ENCODE measurements around the gene EPN1.

Gene EPN1

DNA sequence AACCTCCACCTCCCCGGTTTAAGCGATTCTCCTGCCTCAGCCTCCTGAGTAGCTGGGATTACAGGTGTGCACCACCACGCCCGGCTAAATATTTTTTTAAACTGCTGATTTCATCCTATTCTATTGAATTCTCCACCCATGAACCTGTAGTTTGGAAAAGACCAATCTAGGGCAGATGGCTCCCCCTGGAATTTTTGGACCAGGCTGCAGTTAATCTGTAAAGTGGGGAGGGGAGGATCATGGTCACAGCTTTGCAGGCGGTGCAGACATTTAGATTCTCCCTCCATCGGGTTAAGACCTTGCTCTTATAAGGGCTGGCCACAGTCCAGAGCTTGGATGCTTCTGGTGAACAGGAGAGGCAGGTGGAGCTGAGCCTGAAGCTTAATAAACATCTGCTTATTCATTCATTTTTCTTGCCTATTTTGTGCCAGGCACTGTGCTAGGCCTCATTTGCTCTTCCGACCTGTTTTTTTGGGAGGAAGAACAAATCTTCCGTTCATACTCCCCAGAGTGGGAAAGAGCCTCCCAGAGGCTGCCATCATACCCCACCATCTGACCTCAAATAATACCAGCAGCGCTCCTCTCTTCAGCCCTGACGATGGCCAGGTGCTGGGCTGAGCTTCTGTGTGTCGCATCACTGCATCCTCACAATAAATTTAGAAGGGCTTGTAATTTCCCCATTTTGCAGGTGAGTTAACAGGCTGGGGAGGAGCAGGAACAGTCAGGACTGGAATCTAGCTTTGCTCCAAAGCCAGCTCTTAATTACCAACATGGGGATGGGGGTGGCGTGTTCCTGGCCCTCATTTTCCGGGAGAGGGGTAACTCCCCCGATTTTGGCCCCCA is 27.9 kb upstream of the EPN1 start:
- no peak for DNase-seq

DNA sequence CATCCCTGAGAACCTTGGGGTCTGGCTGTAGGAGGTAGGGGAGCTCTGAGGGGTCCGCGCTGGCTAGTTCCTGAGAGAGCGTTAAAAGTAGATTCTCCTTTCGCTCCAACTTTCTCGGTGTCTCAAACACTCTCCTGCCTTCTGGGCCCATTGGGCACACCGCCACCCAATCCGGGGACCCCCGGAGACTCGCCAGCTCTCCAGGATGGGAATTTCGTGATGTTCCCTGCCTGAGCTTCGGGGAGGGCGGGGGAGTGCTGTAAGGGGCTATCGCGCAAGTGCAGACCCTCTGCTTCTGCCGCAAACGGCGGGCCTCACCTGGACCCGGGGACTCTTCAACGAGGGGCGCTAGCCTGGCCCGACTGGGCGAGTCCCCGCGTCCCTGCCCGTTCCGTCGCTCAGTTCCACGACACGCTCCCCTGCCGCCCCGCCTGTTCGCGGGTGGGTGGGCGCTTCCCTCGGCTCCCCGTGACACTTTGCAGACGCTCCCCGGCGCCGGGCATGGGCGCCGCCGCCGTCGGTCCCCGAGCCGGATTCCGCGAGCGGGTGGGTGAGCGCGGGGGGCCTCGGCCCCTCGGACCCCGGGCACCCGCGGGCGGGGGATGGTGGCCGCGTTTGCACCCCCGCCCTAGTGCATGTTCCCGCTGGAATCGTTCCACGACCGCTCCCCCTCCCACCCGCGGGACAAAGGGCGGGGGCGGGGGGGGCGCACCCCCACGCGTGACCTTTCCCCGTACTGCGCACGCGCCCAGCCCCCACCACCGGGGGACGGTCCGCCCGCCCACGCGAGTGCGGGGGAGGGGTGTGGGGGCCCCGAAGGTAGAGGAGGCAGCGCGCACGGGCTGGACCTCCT is 27.1 kb upstream of the EPN1 start, which contains the start of gene CCDC106:
CCDC106 (plus strand) TSS at position 481 of the 853 bp plus-strand sequence. CDS start 835 bp downstream, outside the sequence.
- peak in 1 of 2 experiments; percentile 35 for DNase-seq

DNA sequence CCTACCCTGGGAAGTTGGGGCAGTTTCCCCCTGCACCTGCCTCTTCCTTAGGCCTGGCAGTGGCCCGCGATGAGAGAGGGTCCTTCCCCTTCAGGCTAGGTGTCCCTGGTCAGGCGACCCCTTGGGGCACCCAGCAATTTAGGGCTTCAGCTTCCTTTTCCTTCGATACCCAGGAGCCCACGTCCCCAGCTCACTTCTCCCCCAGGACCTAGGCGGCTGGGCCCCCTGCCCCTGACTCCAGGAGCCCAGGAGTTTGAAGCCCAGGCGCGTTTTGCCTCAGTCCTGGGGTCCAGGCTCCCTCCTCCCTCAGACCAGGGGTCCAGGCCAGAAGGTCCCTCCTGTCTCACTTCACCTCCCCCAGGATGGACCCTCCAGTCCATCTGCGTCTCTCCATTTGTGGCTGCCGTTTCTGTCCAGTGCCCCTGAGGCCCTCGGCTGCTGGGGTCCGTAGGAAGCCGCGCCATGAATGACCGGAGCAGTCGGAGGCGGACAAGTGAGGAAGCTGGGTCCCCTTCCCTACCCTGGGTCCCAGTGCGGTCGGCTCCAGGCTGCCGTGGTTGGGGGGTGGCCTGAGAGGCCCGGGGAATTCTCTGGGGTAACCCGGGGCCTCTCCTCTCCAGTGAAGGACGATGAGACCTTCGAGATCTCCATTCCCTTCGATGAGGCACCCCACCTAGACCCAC is 26.3 kb upstream of the EPN1 start:
- no peak for DNase-seq

DNA sequence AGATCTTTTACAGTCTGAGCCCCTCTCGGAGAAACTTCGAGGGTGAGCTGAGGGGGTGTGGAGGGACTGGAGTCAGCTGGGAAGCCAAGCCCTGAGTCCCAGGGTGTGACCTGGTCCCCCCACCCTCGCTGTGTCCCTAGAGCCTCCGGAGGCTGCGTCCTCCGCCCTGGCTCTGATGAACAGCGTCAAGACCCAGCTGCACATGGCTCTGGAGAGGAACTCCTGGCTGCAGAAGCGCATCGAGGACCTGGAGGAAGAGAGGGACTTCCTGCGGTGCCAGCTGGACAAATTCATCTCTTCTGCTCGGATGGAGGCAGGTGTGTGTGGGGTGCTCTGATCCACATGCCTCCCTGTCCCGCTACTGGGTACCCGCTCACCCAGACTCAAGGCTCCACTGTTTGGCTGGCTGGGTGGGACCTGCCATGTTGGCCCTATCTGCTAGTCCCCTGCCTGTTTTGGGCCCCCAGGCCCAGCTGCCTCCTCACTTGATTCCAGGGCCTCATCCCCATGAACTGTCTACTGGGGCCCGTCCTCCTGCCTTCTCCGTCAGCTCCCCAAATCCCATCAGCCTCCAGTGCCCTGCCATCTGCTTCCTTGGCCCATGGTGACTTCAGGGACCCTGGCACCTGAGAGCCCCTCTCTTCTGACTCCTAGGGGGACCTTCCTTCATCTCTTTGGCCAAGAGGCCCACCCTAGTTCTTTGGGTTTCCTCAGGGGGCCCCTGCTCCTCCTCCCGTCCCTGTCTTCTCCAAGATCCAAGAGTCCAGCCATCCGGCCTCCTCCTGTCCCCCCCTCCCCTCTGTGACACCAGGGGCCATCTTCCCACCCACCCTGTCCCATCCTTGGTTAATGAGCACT is 25.5 kb upstream of the EPN1 start:
- no peak for DNase-seq

GRCh38 chr19:55650126-55650557 is 24.9 kb upstream of the EPN1 start:
- no peak for DNase-seq

GRCh38 chr19:55650602-55651230 is 24.3 kb upstream of the EPN1 start:
- no peak for DNase-seq

- no peak for DNase-seq
Observed at GRCh38 chr19:55651236-55651635, 23.8 kb upstream of the EPN1 start.

GRCh38 chr19:55652311-55653128 is 22.5 kb upstream of the EPN1 start:
- no peak for DNase-seq

DNA sequence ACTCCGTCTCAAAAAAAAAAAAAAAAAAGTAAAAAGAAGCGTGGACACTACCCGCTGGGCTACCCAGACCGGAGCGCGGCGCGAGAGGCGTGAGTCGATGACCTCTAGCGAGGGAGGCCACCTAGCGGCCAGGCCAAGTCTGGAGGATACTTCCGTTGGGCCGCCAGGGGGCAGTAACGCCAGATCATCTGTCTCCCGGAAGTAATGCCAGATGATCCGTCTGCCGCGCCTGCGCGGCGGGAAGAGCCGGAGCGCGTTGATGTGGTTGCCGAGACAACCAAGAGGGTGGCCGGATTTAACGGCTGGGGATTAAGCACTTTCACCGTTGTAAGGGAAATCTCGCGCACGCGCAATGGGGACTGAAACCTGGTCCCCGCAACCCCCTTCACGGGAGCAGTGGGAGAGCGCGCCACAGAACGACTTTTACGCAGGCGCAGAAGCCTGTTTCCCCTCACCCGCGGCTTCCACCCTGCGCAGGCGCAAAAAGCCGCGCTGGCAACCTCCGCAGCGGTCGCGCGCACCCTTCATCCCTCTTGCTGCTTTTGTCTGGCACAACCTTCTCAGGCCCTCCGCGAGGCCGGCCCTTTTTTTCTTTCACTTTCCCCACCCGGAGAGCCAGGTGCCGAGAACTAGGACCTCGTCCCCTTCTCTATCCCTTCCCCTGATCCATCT is 21.2 kb upstream of the EPN1 start:
- DNase-seq = peak; percentile 67 to 94

GRCh38 chr19:55654323-55654867 is 20.6 kb upstream of the EPN1 start:
- DNase-seq = peak; percentile 75 to 95

DNA sequence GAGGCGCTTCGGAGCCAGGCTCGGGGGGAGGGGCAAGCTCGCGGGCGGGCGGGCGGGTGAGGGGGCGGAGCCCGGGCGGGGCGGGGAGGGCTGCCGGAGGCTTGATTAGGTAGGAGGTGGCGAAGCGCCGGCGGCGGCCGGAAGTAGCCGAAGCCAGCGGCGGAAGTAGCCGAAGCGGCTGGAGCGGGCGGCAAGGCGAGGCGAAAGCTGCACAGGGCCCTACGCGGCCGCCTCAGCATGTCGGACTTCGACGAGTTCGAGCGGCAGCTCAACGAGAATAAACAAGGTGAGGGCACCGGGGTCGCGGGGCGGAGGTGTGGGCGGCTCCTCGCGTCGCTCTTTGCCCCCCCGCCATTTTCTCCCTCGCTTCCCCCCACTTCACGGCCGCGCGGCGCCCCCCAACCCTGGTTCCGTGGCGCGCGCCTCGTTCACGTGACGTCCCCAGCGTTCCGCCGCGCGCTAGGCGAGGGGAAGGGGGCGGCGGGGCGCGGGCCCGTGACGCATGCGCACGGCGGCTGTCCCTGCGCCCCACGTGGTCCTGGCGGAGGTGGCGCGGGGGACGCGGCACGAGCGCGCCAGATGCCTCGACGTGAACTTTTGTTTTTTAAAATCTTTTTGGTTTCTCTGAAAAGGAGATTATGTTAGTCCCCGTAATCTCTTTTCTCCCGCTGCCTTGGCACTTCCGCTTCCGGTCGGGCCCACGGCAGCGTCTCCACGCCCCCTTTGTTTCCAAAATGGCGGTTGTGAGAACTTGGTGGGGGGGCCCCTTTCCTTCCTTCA is 20.0 kb upstream of the EPN1 start, which contains the start of gene U2AF2:
U2AF2 (plus strand) TSS at position 168 of the 780 bp plus-strand sequence; CDS start at position 238, 70 bp downstream.
- DNase-seq = peak; percentile 75 to 87

DNA sequence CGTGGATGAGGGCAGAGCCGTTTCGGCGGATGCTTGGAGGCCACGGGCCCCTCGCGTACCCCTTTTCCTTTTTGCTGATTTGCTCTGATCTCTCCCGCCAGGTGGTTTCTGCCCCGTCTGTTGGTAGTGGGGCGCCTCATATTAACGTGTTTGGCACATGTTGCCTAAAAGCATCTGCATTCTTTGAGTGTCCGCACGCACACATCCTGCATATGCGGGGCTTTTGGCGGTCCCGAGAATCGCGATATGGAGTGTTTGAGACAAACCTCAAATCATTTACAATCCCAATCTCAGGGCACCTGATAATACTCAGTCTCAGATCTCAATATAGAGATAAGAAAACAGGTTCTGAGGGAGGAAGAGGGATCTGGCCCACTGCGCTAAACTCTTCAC is 19.4 kb upstream of the EPN1 start:
- DNase-seq = no peak

- no peak for DNase-seq
Observed at GRCh38 chr19:55656552-55656951, 18.5 kb upstream of the EPN1 start.

GRCh38 chr19:55656988-55657747 is 17.9 kb upstream of the EPN1 start:
- no peak for DNase-seq

- no peak for DNase-seq
Observed at GRCh38 chr19:55658846-55659459, 16.1 kb upstream of the EPN1 start.

DNA sequence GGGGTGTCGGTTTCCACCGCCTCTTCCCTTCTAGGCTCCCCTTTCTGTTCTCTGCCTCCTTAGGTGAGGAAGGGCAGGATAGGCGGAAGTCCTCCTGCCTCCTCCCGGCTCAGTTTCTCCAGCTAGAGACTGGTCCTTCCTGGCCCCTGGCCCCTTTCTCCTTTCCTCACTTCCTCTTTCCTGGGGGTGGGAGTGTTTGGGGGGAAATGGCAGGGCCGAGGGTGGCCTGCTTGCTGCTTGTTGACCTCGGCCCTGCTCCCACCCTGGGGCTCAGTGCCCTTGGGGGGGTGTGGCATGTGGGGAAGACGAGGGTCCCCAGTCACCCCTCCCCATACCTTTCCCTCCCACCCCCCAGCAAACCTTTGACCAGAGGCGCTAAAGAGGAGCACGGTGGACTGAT is 15.2 kb upstream of the EPN1 start:
- DNase-seq = no peak

DNA sequence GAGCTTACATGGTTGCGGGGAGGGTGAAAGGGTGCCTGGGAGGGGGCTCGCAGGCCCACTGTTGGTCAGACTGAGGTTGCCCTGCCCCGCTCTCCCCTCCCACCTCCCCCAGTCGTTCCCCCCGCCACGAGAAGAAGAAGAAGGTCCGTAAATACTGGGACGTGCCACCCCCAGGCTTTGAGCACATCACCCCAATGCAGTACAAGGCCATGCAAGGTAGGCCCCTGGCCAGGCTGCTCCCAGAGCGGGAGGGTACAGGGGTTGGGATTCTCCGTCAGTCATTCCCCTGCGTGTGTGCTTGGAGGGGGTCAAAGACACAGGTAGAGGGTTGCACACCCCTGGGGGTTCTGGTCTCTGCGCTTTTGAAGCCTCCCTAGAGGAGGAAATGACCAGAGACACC is 14.6 kb upstream of the EPN1 start:
- no peak for DNase-seq

DNA sequence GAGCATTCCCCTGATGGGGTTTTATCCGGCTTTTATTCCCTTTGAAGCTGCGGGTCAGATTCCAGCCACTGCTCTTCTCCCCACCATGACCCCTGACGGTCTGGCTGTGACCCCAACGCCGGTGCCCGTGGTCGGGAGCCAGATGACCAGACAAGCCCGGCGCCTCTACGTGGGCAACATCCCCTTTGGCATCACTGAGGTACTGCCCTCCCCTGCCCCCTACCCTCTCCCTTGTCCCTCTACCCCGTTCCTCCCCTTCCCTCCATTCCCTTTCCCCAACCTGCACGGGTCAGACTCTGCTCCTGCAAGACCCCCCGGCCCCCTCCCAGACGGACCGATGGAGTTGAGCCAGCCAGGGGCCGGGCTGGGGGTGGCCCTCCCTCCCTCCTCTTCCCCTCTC is 14.0 kb upstream of the EPN1 start:
- DNase-seq = no peak

All from cerebellar nuclear complex (tissue), 1 donor.